ENCODE data around the gene DRICH1.
"Not testable (repeated sequence)": the region's sequence is repeated elsewhere in the genome, so short reads cannot be mapped to it uniquely, and the experiment has no call there.

DRICH1 gene

GRCh38 chr22:23632178-23632577 lies at the start of gene DRICH1:
TSS of gene DRICH1 (minus strand) at chr22:23632321. CDS start at chr22:23632023, 298 bp downstream.
- DNase-seq = no peak

- no peak for DNase-seq
Observed at GRCh38 chr22:23681026-23681809, 49.1 kb upstream of the DRICH1 start.

GRCh38 chr22:23678133-23678532 lies 46.0 kb upstream of the DRICH1 start:
- no peak for DNase-seq

- no peak for DNase-seq
Observed at GRCh38 chr22:23677701-23677995, 45.5 kb upstream of the DRICH1 start.

GRCh38 chr22:23676841-23677700 lies 45.0 kb upstream of the DRICH1 start:
- DNase-seq = not testable (repeated sequence)

GRCh38 chr22:23675502-23676415 lies 43.6 kb upstream of the DRICH1 start:
- no peak for DNase-seq

- DNase-seq = not testable (repeated sequence)
Observed at GRCh38 chr22:23674886-23675501, 42.9 kb upstream of the DRICH1 start.

- no peak for DNase-seq
Observed at GRCh38 chr22:23673826-23674690, 41.9 kb upstream of the DRICH1 start.

GRCh38 chr22:23673050-23673620 lies 41.0 kb upstream of the DRICH1 start:
- no peak for DNase-seq

GRCh38 chr22:23672307-23673049 lies 40.4 kb upstream of the DRICH1 start:
- not testable (repeated sequence) for DNase-seq

GRCh38 chr22:23671387-23671786 lies 39.3 kb upstream of the DRICH1 start:
- not testable (repeated sequence) for DNase-seq

GRCh38 chr22:23670378-23671295 lies 38.5 kb upstream of the DRICH1 start:
- no peak for DNase-seq

GRCh38 chr22:23660381-23660780 lies 28.3 kb upstream of the DRICH1 start:
- DNase-seq = not testable (repeated sequence)

GRCh38 chr22:23657727-23658126 lies 25.6 kb upstream of the DRICH1 start:
- no peak for DNase-seq

GRCh38 chr22:23655891-23656475 lies 23.9 kb upstream of the DRICH1 start:
- no peak for DNase-seq

- DNase-seq = no peak
Observed at GRCh38 chr22:23652711-23653110, 20.6 kb upstream of the DRICH1 start.

- no peak for DNase-seq
Observed at GRCh38 chr22:23652286-23652685, 20.2 kb upstream of the DRICH1 start.

- no peak for DNase-seq
Observed at GRCh38 chr22:23651676-23652075, 19.6 kb upstream of the DRICH1 start.

GRCh38 chr22:23649071-23649501 lies 17.0 kb upstream of the DRICH1 start:
- DNase-seq = no peak

All from GF-D8 (cell line).